Measurements from ENCODE around the gene CCDC148.

- TF ChIP-seq ZNF317 (CRISPR knock-in tag; IDR thresholded peaks at IDR 0.05; ENCODE audit: borderline replicate concordance, low read depth): no peak
- no peak for TF ChIP-seq CTCF (IDR thresholded peaks at IDR 0.05)
- TF ChIP-seq, protein P1, sequence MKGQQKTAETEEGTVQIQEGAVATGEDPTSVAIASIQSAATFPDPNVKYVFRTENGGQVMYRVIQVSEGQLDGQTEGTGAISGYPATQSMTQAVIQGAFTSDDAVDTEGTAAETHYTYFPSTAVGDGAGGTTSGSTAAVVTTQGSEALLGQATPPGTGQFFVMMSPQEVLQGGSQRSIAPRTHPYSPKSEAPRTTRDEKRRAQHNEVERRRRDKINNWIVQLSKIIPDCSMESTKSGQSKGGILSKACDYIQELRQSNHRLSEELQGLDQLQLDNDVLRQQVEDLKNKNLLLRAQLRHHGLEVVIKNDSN (CRISPR knock-in tag; IDR thresholded peaks at IDR 0.05): no peak
- no peak for TF ChIP-seq SMAD3 (CRISPR knock-in tag; IDR thresholded peaks at IDR 0.05; ENCODE audit: borderline replicate concordance)
- no peak for TF ChIP-seq CREB1 (CRISPR knock-in tag; IDR thresholded peaks at IDR 0.05)
- no peak for TF ChIP-seq ZNF138 (CRISPR knock-in tag; conservative IDR thresholded peaks at IDR 0.05)
- TF ChIP-seq AFF4 (CRISPR knock-in tag; IDR thresholded peaks at IDR 0.05; ENCODE audit: borderline replicate concordance): no peak
- no peak for TF ChIP-seq CREM (CRISPR knock-in tag; IDR thresholded peaks at IDR 0.05)
- no peak for TF ChIP-seq TEAD4 (CRISPR knock-in tag; IDR thresholded peaks at IDR 0.05)
- TF ChIP-seq JUN (CRISPR knock-in tag; IDR thresholded peaks at IDR 0.05): no peak
These were observed 316.4 kb downstream of the CCDC148 start for GRCh38 chr2:158140201-158140600.
